IPS-15b (cell line): Measurements from ENCODE around the gene PLCH1.

Experiments used
- H3K27me3 ChIP-seq: one replicate; pipeline ENCODE4 v1.6.1; 2013; ENCODE audit warnings: low read length; ENCODE audit not compliant: control insufficient read depth, insufficient read depth
- H3K36me3 ChIP-seq: one replicate; pipeline ENCODE4 v1.6.1; 2013; ENCODE audit warnings: low read length; ENCODE audit not compliant: control insufficient read depth, insufficient read depth
- H3K4me1 ChIP-seq: one replicate; pipeline ENCODE4 v1.6.1; 2013; ENCODE audit warnings: mild to moderate bottlenecking, low read length; ENCODE audit not compliant: control insufficient read depth, insufficient read depth
- H3K4me3 ChIP-seq: one replicate; pipeline ENCODE4 v1.5.1; 2013; ENCODE audit warnings: low read depth, low read length
- H3K9ac ChIP-seq: one replicate; pipeline ENCODE4 v1.6.1; 2013; ENCODE audit warnings: low read depth, mild to moderate bottlenecking, low read length
- H3K9me3 ChIP-seq: one replicate; pipeline ENCODE4 v1.6.1; 2013; ENCODE audit warnings: mild to moderate bottlenecking, low read length; ENCODE audit not compliant: control insufficient read depth, insufficient read depth

The PLCH1 gene

DNA sequence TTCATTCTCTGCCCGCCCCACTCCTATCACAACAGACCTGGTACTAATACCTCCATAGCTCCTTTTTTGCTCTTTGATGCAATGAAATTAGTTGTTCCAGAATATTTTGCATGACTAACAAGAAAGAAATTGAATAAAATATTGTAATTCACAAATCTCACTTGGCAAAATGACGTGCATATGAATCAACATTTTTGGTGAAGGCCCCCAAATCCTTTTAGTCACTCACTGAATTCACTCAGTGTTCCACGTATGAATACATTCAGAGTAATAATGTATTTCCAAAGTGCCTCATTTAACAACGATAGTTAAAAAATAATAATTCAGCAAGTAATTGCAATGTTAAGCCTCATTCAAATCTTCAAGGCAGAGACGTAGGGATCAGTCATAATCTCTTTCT lies 302.8 kb downstream of the PLCH1 start:
- no peaks in the 10 kb centered on the region for H3K27me3 ChIP-seq
- H3K36me3 ChIP-seq = no peaks in the 10 kb centered on the region
- H3K4me1 ChIP-seq = no peaks in the 10 kb centered on the region
- no peaks in the 10 kb centered on the region for H3K9me3 ChIP-seq
- no peak overlapping the region for H3K4me3 ChIP-seq
- no peak overlapping the region for H3K9ac ChIP-seq

DNA sequence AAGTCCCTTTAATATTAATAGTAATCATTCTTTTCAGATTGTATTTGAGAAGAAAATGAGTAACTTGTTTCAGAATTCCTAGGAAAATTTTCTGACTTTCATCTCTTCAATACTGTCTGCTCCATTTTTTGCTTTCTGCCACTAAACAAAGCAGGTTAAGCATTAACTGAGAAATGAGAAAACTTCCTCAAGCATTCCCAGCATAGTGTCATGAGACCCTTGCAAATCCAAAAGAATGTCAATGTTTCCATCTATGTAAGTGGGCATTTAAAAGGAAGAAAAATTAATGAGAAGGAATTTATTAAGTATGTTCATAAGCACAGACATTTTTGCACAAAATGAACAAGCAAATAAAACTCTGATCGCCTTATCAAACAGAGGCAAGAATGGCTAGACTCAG lies 303.4 kb downstream of the PLCH1 start:
- no peaks in the 10 kb centered on the region for H3K4me1 ChIP-seq
- H3K9me3 ChIP-seq = no peaks in the 10 kb centered on the region
- H3K9ac ChIP-seq = no peak overlapping the region

DNA sequence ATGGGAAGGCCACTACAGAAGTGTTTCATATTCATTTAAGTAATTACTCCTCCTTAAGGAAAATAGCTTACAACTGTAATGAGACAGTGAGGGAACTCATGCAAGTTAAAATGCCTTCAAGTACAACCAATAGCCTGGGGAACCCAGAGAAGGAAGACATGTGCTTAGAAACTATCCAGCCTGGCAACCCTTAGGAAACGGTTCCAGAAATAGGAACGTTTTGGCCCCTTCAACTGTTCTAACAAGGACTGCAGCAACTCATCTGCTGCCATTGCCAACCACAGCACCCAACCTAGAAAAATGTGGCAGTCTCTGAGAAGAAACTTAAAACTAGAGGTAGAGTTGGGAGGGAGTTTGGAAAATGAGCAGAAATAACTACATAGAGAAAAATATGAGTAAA lies 303.8 kb downstream of the PLCH1 start:
- H3K4me1 ChIP-seq = no peaks in the 10 kb centered on the region
- no peaks in the 10 kb centered on the region for H3K9me3 ChIP-seq
- no peak overlapping the region for H3K4me3 ChIP-seq
- H3K27me3 ChIP-seq = no peaks in the 10 kb centered on the region
- no peak overlapping the region for H3K9ac ChIP-seq
- H3K36me3 ChIP-seq = no peaks in the 10 kb centered on the region

More for the DNA sequence above, 303.4 kb downstream of the PLCH1 start:
- no peak overlapping the region for H3K4me3 ChIP-seq
- no peaks in the 10 kb centered on the region for H3K27me3 ChIP-seq
- no peaks in the 10 kb centered on the region for H3K36me3 ChIP-seq

DNA sequence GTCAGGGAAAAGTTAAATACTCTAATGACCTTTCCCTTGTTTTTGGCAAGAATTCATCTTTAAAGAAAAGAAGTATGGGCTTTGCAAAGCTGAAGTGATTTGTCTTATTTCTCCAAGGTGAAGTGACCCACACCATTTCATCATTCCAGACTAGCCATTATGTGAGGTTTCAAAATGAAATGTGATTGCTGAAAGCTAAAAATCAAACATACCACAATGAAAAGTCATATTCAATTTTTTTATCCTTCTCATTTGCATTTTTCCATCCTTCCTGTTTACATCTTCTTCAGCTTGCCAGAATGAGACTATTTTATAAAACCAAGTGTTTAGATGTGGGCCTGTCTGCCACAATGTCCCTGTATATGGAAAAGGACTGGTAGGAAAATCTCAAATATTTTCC lies 309.1 kb downstream of the PLCH1 start:
- Histone ChIP-seq H3K9me3 (no peaks in the 10 kb centered on the region), H3K36me3 (no peaks in the 10 kb centered on the region), H3K4me1 (peaks cover 7% of the 10 kb centered on the region), H3K9ac (no peak overlapping the region), H3K4me3 (no peak overlapping the region), H3K27me3 (no peaks in the 10 kb centered on the region)

DNA sequence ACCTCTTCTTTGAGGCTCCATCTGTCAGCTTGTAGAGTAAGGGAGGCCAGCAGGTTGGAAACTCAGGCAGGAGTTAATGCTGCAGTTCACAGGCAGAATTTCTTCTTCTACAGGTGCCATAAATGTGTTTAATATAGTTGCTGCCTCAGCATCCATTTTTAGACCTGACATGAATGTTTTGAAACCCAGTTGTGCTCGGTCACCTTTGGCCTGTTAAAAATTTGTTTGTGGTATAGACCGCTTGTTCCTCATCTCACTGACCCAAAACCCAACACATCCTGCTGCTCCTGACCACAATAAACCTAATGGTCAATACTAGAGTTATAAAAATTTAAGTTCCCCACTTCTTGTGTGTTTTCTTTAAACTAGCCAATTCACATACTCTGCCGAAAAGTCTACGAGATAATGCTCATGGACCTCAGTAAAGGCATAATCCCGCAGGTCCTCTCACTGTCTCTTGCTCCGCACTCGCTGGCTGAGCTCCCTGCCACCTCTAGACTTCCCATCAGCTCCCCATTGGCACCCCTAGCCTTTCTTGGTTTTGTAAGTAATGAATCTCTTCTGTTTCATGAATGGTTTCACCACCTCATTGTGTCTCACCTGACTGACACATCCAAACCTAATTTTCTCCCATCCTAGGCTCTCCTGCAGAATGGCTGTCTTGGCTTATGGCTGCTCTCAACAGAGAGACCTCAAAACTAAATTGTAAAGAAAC lies 312.9 kb downstream of the PLCH1 start:
- Histone ChIP-seq H3K9me3 (no peaks in the 10 kb centered on the region), H3K4me1 (peaks cover 7% of the 10 kb centered on the region), H3K36me3 (no peaks in the 10 kb centered on the region), H3K9ac (no peak overlapping the region), H3K4me3 (no peak overlapping the region), H3K27me3 (no peaks in the 10 kb centered on the region)

DNA sequence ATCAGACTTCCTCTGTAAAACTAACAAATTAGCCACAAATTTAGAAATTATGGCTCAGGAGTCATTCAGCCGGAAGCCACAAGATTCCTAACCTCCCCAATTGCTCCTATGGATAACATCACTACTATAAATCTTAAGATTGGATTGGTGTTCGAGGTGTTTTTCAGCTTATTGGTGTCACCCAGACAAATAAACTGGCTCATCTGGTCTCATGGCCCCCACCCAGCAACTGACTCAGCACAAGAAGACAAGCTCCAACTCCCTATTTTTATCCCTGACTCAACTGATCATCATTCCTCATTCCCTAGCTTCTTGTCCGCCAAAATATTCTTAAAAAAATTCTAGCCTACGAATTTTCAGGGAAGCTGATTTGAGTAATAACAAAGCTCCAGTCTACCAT lies 316.3 kb downstream of the PLCH1 start:
- H3K4me3 ChIP-seq = no peak overlapping the region
- H3K9ac ChIP-seq = no peak overlapping the region
- H3K9me3 ChIP-seq = peaks cover 3% of the 10 kb centered on the region
- H3K36me3 ChIP-seq = no peaks in the 10 kb centered on the region
- H3K27me3 ChIP-seq = no peaks in the 10 kb centered on the region
- H3K4me1 ChIP-seq = peaks cover 6% of the 10 kb centered on the region

DNA sequence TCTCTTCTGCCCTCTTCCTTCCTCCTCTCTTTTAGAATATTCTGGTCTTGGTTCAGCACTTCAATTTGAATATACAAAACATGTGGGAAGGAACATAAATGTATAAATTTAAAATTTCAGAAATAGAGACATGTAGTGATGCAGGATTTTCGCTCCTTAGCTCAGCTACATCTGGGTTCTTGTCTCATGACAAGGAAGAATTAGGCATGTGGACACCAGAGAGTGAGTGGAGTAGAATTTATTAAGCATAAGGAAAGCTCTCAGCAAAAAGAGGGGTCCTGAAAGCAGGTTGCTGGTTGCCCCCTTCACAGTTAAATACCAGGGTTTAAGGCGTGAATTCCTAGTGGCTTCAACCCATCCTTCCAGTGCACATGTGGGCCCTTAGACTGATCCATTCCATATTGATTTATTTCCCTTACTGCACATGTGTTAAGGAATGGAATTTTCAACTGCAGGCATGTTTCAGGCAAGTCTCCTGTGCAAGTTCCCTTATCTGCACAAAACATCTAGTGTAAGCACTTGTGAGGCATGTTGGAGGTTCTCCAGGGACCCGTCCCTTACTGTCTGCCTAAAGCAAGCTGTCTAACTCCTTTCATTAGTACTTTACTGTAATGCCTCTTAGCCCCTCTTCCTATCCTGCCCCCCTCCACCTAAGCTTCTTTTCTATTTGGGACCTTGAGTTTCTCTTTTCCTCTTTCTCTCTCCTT lies 318.2 kb downstream of the PLCH1 start:
- Histone ChIP-seq H3K9ac (no peak overlapping the region), H3K4me1 (peaks cover 6% of the 10 kb centered on the region), H3K27me3 (no peaks in the 10 kb centered on the region), H3K4me3 (no peak overlapping the region), H3K36me3 (no peaks in the 10 kb centered on the region), H3K9me3 (peaks cover 3% of the 10 kb centered on the region)

DNA sequence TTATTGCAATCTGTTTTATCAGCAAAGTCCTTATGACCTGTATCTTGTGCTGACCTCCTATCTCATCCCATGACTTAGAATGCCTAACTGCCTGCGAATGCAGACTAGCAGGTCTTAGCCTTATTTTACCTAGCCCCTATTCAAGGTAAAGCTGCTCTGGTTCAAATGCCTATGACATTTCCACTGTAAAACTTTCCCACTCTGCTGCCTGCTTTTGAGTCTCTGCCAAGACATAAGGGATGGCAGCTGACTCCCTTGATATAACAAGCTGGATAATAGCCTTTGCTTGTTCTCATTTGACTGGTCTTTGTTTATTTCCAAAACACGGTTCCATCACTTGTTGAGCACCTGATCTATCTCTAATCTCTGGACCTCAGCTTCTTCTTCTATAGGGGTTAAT lies 319.5 kb downstream of the PLCH1 start:
- Histone ChIP-seq H3K9ac (no peak overlapping the region), H3K4me3 (no peak overlapping the region), H3K4me1 (peaks cover 13% of the 10 kb centered on the region), H3K27me3 (no peaks in the 10 kb centered on the region), H3K36me3 (no peaks in the 10 kb centered on the region), H3K9me3 (peaks cover 3% of the 10 kb centered on the region)

DNA sequence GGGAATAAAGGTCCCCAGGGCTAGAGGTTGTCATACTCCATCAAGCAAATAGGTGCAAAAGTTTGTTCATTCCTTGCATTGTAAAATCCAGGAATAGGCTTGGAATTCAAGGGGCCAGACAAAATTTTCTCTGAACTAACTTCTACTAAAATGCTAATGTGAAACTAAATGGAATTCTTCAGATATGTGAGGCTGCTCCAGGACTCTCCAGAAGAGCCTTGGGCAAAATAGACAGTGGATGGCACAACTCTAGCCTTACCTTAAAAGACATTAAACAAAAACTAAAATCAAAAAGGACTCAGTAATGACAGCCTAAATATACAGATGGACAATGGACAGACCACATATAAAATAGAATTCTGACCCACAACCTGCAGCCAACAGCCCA lies 320.6 kb downstream of the PLCH1 start:
- Histone ChIP-seq H3K36me3 (no peaks in the 10 kb centered on the region), H3K4me1 (peaks cover 13% of the 10 kb centered on the region), H3K27me3 (no peaks in the 10 kb centered on the region), H3K4me3 (no peak overlapping the region), H3K9ac (no peak overlapping the region), H3K9me3 (peaks cover 3% of the 10 kb centered on the region)

DNA sequence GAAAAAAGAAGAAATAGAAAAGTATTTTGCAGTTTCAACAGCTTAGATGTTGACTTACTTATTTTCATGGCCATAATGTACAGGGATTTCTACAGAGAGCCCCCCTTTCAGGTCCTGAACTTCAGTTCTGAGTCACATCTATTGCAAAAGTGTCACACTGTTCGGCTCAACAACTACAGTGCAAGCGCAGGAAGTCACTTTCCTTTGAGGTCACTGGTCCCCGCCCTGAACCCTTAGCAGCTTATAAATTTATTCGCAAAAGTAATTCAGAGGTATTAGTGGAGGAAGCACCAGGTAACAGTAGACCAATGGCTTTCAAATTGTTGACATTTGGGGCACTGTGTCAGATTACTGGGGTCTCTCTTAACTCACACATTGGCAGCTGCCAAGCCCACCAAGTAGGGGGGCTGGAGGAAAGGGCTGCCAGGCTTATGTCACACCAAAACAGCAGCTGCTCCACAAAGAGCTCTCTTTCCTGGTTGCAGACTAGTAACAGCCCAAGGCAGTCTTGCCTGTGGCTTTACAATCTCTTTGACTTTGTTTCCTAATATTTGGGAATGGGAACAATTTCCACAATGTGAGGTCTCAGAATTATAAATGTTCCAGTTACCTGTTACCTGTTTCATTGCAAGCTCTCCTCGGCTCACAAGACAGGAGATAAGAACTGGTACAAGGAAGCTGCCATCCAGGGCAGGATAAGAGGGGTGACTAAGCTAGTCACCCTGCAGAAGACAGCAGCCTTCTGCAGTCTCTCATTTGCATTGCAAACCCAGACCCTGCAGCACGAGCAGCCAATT lies 321.1 kb downstream of the PLCH1 start:
- Histone ChIP-seq H3K27me3 (no peaks in the 10 kb centered on the region), H3K36me3 (no peaks in the 10 kb centered on the region), H3K9me3 (peaks cover 3% of the 10 kb centered on the region), H3K4me3 (no peak overlapping the region), H3K9ac (no peak overlapping the region), H3K4me1 (peaks cover 13% of the 10 kb centered on the region)

DNA sequence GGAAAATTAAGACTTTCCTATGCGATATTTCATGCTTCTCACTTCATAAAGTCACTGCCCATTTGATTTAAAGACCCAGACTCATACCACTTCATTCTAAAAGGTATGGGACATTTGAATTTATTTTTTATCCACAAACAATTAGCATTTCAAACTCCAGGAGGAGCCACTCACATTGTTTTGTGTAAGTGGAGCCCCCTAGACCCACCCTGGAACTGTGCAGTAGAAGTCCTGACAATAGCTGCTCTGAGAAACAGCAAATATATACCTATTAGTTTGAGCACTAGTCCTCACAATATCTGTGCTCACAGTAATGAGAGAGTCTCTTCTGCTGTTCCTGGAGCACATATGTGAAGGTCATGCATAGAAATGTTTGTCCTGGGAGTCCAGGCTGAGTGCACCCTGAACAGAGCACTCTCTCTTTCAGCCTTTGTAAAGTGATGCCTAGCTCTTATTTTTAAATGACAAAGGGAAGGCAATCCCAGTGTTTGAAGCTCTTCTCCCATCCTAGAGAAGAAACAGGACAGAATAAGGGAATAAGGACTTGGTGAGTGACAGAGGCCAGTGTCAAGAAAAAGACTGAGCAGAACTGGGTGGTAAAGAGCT lies 323.9 kb downstream of the PLCH1 start:
- H3K4me1 ChIP-seq = peaks cover 13% of the 10 kb centered on the region
- no peaks in the 10 kb centered on the region for H3K27me3 ChIP-seq
- H3K9ac ChIP-seq = no peak overlapping the region
- no peaks in the 10 kb centered on the region for H3K36me3 ChIP-seq
- H3K4me3 ChIP-seq = no peak overlapping the region
- no peaks in the 10 kb centered on the region for H3K9me3 ChIP-seq
